HEK293 (cell line): ENCODE measurements around the gene SINHCAF.

Source experiments
- CTCF ChIA-PET: fragments of 350-600 bp; formaldehyde crosslinking; extraction: SDS; loops from one replicate; lab custom pipeline; 2021; ENCODE audit warnings: antibody characterized with exemption; lab: Yijun Ruan, JAX
- POLR2A ChIA-PET: fragments of 300-600 bp; formaldehyde crosslinking; extraction: SDS; loops from one replicate; lab custom pipeline; 2020; ENCODE audit warnings: antibody characterized with exemption, inconsistent platforms; lab: Yijun Ruan, JAX
- H3K27ac ChIP-seq: fragments of 200-500 bp; sonication (Bioruptor generic); 2 replicates; pipeline ENCODE4 v1.5.1; 2014; ENCODE audit warnings: low read depth, low read length, control low read depth, inconsistent platforms; ENCODE audit errors: extremely low read depth
- H3K36me3 ChIP-seq, 2 experiments: fragments of 200-500 bp in 1 of 2; sonication (Bioruptor generic) in 1 of 2; 1 replicate in 1 of 2; 2 replicates in 1 of 2; pipeline ENCODE4 v1.5.1; 2014 to 2017; ENCODE audit warnings: inconsistent platforms in 2 of 2, low read length in 2 of 2; ENCODE audit not compliant: control insufficient read depth in 2 of 2, insufficient read depth in 1 of 2
- H3K4me1 ChIP-seq: fragments of 200-500 bp; sonication (Bioruptor generic); 2 replicates; pipeline ENCODE4 v1.5.1; 2014; ENCODE audit warnings: mild to moderate bottlenecking, low read length, inconsistent platforms; ENCODE audit not compliant: control insufficient read depth, insufficient read depth
- H3K4me3 ChIP-seq: 2 replicates; pipeline ENCODE4 v1.5.1; 2011; ENCODE audit warnings: low read depth, mild to moderate bottlenecking, control low read depth, low read length, moderate library complexity
- H3K9me3 ChIP-seq: fragments of 200-500 bp; sonication (Bioruptor generic); 2 replicates; pipeline ENCODE4 v1.5.1; 2014; ENCODE audit warnings: low read depth, low read length, inconsistent platforms; ENCODE audit not compliant: control insufficient read depth, insufficient read depth
- EGR2 ChIP-seq: fragments of 450-650 bp; formaldehyde crosslinking; IDR thresholded peaks from 2 replicates; pipeline ENCODE4 v1.5.1; 2016; ENCODE audit warnings: low read depth, missing biosample characterization, missing genetic modification characterization
- GLIS1 ChIP-seq: fragments of 450-650 bp; formaldehyde crosslinking; IDR thresholded peaks from 2 replicates; pipeline ENCODE4 v1.5.1; 2016; ENCODE audit warnings: missing biosample characterization, missing genetic modification characterization
- KLF17 ChIP-seq: fragments of 450-650 bp; formaldehyde crosslinking; IDR thresholded peaks from 2 replicates; pipeline ENCODE4 v1.5.1; 2016; ENCODE audit warnings: missing biosample characterization, missing genetic modification characterization
- PRDM4 ChIP-seq: fragments of 450-650 bp; formaldehyde crosslinking; IDR thresholded peaks from 2 replicates; pipeline ENCODE4 v1.5.1; 2017; ENCODE audit warnings: missing biosample characterization, missing genetic modification characterization
- TSHZ1 ChIP-seq: fragments of 450-650 bp; formaldehyde crosslinking; IDR thresholded peaks from 2 replicates; pipeline ENCODE4 v1.5.1; 2016; ENCODE audit warnings: missing biosample characterization, missing genetic modification characterization, borderline replicate concordance
- YY2 ChIP-seq: fragments of 450-650 bp; formaldehyde crosslinking; IDR thresholded peaks from 2 replicates; pipeline ENCODE4 v1.5.1; 2016; ENCODE audit warnings: missing biosample characterization, missing genetic modification characterization
- ZNF10 ChIP-seq: fragments of 450-650 bp; formaldehyde crosslinking; IDR thresholded peaks from 2 replicates; pipeline ENCODE4 v1.5.1; 2017; ENCODE audit warnings: missing biosample characterization, missing genetic modification characterization
- ZNF239 ChIP-seq: fragments of 450-650 bp; formaldehyde crosslinking; IDR thresholded peaks from 2 replicates; pipeline ENCODE4 v1.5.1; 2016; ENCODE audit warnings: missing biosample characterization, missing genetic modification characterization
- ZNF24 ChIP-seq: fragments of 450-650 bp; formaldehyde crosslinking; IDR thresholded peaks from 2 replicates; pipeline ENCODE4 v1.5.1; 2016; ENCODE audit warnings: missing biosample characterization, missing genetic modification characterization
- ZNF341 ChIP-seq: fragments of 450-650 bp; formaldehyde crosslinking; IDR thresholded peaks from 2 replicates; pipeline ENCODE4; 2016; ENCODE audit warnings: low read depth, missing biosample characterization, missing genetic modification characterization
- ZNF350 ChIP-seq: fragments of 450-650 bp; formaldehyde crosslinking; IDR thresholded peaks from 2 replicates; pipeline ENCODE4 v1.5.0; 2017; ENCODE audit warnings: missing biosample characterization, mild to moderate bottlenecking, missing genetic modification characterization
- ZNF571 ChIP-seq: fragments of 450-650 bp; formaldehyde crosslinking; IDR thresholded peaks from 2 replicates; pipeline ENCODE4 v1.5.0; 2017; ENCODE audit warnings: missing biosample characterization, missing genetic modification characterization
- ZNF580 ChIP-seq: fragments of 450-650 bp; formaldehyde crosslinking; IDR thresholded peaks from 2 replicates; pipeline ENCODE4 v1.5.1; 2016; ENCODE audit warnings: missing biosample characterization, missing genetic modification characterization
- ZNF596 ChIP-seq: fragments of 450-650 bp; IDR thresholded peaks from 2 replicates; pipeline ENCODE4 v1.5.0; 2018; ENCODE audit warnings: missing biosample characterization, mild to moderate bottlenecking, missing genetic modification characterization, moderate library complexity
- ZNF645 ChIP-seq: fragments of 450-650 bp; formaldehyde crosslinking; IDR thresholded peaks from 2 replicates; pipeline ENCODE4; 2016; ENCODE audit warnings: missing biosample characterization, missing genetic modification characterization
- ZNF664 ChIP-seq: fragments of 450-650 bp; formaldehyde crosslinking; IDR thresholded peaks from 2 replicates; pipeline ENCODE4 v1.5.1; 2016; ENCODE audit warnings: missing biosample characterization, missing genetic modification characterization
- ZNF704 ChIP-seq: fragments of 450-650 bp; formaldehyde crosslinking; IDR thresholded peaks from 2 replicates; pipeline ENCODE4 v1.5.1; 2016; ENCODE audit warnings: missing biosample characterization, missing genetic modification characterization

The SINHCAF gene

GRCh38 chr12:31300783-31301182, 25.2 kb downstream of the SINHCAF start:
- Histone ChIP-seq H3K9me3 (no peaks in the 10 kb centered on the region), H3K4me1 (peaks cover 5% of the 10 kb centered on the region; the same call in 1 of the 2 replicates), H3K27ac (no peak overlapping the region), H3K4me3 (no peak overlapping the region)
- POLR2A ChIA-PET: interaction anchor here (1.2 kb wide), 1 partner anchor 26 kb away, joined by 4 read pairs; the partner anchor contains the start of gene SINHCAF
- TF ChIP-seq ZNF596 (tag by site-specific recombination) (no peak), KLF17 (tag by site-specific recombination) (no peak), ZNF341 (tag by site-specific recombination) (no peak), GLIS1 (tag by site-specific recombination) (no peak), ZNF571 (tag by site-specific recombination) (no peak), ZNF24 (no peak), ZNF350 (tag by site-specific recombination) (no peak), YY2 (no peak), ZNF645 (tag by site-specific recombination) (no peak), ZNF704 (no peak), ZNF664 (tag by site-specific recombination) (no peak), EGR2 (no peak), ZNF580 (no peak)
- TF ChIP-seq, all 188 proteins: peak for 0
- peaks cover 17 to 63% of the 10 kb centered on the region in 2 experiments; a peak in 2 of 3 replicates for H3K36me3 ChIP-seq
- CTCF ChIA-PET: no interaction called here

GRCh38 chr12:31300341-31300740, 25.6 kb downstream of the SINHCAF start:
- H3K9me3 ChIP-seq: no peaks in the 10 kb centered on the region
- ChIA-PET POLR2A (interaction anchor here (1.2 kb wide), 1 partner anchor 26 kb away, joined by 4 read pairs; the partner anchor contains the start of gene SINHCAF), CTCF (interaction anchor here (0.6 kb wide), 1 partner anchor 28 kb away, joined by 7 read pairs; no protein-coding TSS in a partner anchor)
- H3K36me3 ChIP-seq: peaks cover 21 to 66% of the 10 kb centered on the region in 2 experiments
- peaks cover 5% of the 10 kb centered on the region; the same call in 1 of the 2 replicates for H3K4me1 ChIP-seq
- no peak overlapping the region for H3K4me3 ChIP-seq
- no peak for TF ChIP-seq TSHZ1
- no peak overlapping the region for H3K27ac ChIP-seq

- H3K9me3 ChIP-seq: no peaks in the 10 kb centered on the region
- no peak for TF ChIP-seq PRDM4 (tag by site-specific recombination)
- TF ChIP-seq ZNF10: no peak
- TF ChIP-seq ZNF239 (tag by site-specific recombination): no peak
- no peak overlapping the region for H3K4me3 ChIP-seq
- H3K36me3 ChIP-seq: peaks cover 35 to 66% of the 10 kb centered on the region in 2 experiments
- H3K27ac ChIP-seq: no peak overlapping the region
- H3K4me1 ChIP-seq: peaks cover 5% of the 10 kb centered on the region; the same call in 1 of the 2 replicates
- ChIA-PET POLR2A (no interaction called here), CTCF (interaction anchor here (0.6 to 2.5 kb wide), 3 partner anchors 23 to 47 kb away, joined by 3 to 22 read pairs (median 4); no protein-coding TSS in a partner anchor)
Measured at GRCh38 chr12:31298922-31299321, 27.0 kb downstream of the SINHCAF start.
